ENCODE results near the gene USP3. TPM values are rescaled to one million over a fixed set of nuclear protein-coding genes. Genes with fewer than 3 reads are reported as not detected.

Gene USP3
- total and polyA plus RNA-seq, 10 of the 15 experiments (the other 5 are each of a cell fraction or from before 2014, with no cell fraction given): 23.8 to 64.5 (median 50.3) TPM

GRCh38 chr15:63474810-63475316, 29.5 kb upstream of the USP3 start (continued):
- TF ChIP-seq RAD21 (IDR thresholded peaks at IDR 0.05; ENCODE audit: insufficient read depth, low read depth, low read length) (no peak), SIN3A (IDR thresholded peaks at IDR 0.05; ENCODE audit: low read depth, low read length) (no peak; the same call in 1 of the 2 replicates), STAT1 (conservative IDR thresholded peaks at IDR 0.05) (no peak), NR2C1 (IDR thresholded peaks at IDR 0.05) (no peak), HCFC1 (IDR thresholded peaks at IDR 0.05; ENCODE audit: low read length) (no peak), BCL11A (IDR thresholded peaks at IDR 0.05; ENCODE audit: low read depth, low read length) (peak; percentile 94), CHD1 (IDR thresholded peaks at IDR 0.05; ENCODE audit: low read depth, low read length) (no peak), BCLAF1 (IDR thresholded peaks at IDR 0.05) (no peak), CHD4 (IDR thresholded peaks at IDR 0.05) (0 out of 2 replicates have a peak, but pooled peaks have one; percentile 87), HSF1 (IDR thresholded peaks at IDR 0.05; ENCODE audit: low read depth, low read length) (no peak), CEBPB (IDR thresholded peaks at IDR 0.05; ENCODE audit: borderline replicate concordance in 1 of 2, low read depth in 2 of 2, low read length in 2 of 2) (no peak), RUNX3 (IDR thresholded peaks at IDR 0.05; ENCODE audit: low read length) (peak; percentile 86), SMARCA5 (IDR thresholded peaks at IDR 0.05) (no peak), USF1 (IDR thresholded peaks at IDR 0.05; ENCODE audit: borderline replicate concordance, extremely low read length, insufficient read depth, low read depth, low read length) (no peak), IKZF2 (IDR thresholded peaks at IDR 0.05) (peak; percentile 55 to 70), SIX5 (IDR thresholded peaks at IDR 0.05; ENCODE audit: low read depth, low read length, severe bottlenecking) (no peak), TBL1XR1 (IDR thresholded peaks at IDR 0.05; ENCODE audit: low read depth, low read length) (0 out of 2 replicates have a peak, but pooled peaks have one; percentile 26), IRF5 (IDR thresholded peaks at IDR 0.05; ENCODE audit: borderline replicate concordance) (no peak), PRDM15 (CRISPR knock-in tag; IDR thresholded peaks at IDR 0.05) (no peak), SREBF1 (IDR thresholded peaks at IDR 0.05; ENCODE audit: low read length) (no peak), BRCA1 (IDR thresholded peaks at IDR 0.05; ENCODE audit: low read depth, low read length) (no peak), NFYA (IDR thresholded peaks at IDR 0.05; ENCODE audit: borderline replicate concordance, low read depth, low read length) (no peak)
